WTC11 (cell line): ENCODE results near the gene PRKAG2.

ENCODE experiments used
- ATF2 ChIP-seq: sonication (generic); formaldehyde crosslinking; IDR thresholded peaks from 2 replicates; pipeline ENCODE4 v1.8.1; 2022; ENCODE audit warnings: low read depth, missing genetic modification reagents, borderline replicate concordance
- ATF6 ChIP-seq: sonication (generic); formaldehyde crosslinking; IDR thresholded peaks from 2 replicates; pipeline ENCODE4 v1.8.1; 2023; ENCODE audit warnings: mild to moderate bottlenecking, missing genetic modification reagents
- CTCF ChIP-seq: fragments of 200-600 bp; IDR thresholded peaks from 2 replicates; pipeline ENCODE4 v1.8.0; 2022; ENCODE audit warnings: antibody characterized with exemption
- EMX1 ChIP-seq: fragments of 250-450 bp; sonication (Bioruptor Pico); IDR thresholded peaks from 2 replicates; pipeline ENCODE4 v1.8.0; 2021; ENCODE audit warnings: mild to moderate bottlenecking
- ETV6 ChIP-seq: sonication (generic); formaldehyde crosslinking; IDR thresholded peaks from 2 replicates; pipeline ENCODE4 v1.8.1; 2022; ENCODE audit warnings: mild to moderate bottlenecking, missing genetic modification reagents
- FOXJ3 ChIP-seq: sonication (generic); formaldehyde crosslinking; IDR thresholded peaks from 2 replicates; pipeline ENCODE4 v1.9.0; 2021; ENCODE audit warnings: missing genetic modification reagents, mild to moderate bottlenecking, borderline replicate concordance
- GTF2I ChIP-seq: fragments of 250-450 bp; sonication (Bioruptor Pico); conservative IDR thresholded peaks from 2 replicates; pipeline ENCODE4 v1.4.0; 2021; ENCODE audit warnings: mild to moderate bottlenecking
- MAX ChIP-seq: sonication (generic); formaldehyde crosslinking; IDR thresholded peaks from 2 replicates; pipeline ENCODE4 v1.8.0; 2022; ENCODE audit warnings: mild to moderate bottlenecking, missing genetic modification reagents
- OVOL2 ChIP-seq: fragments of 250-450 bp; sonication (Bioruptor Pico); IDR thresholded peaks from 2 replicates; pipeline ENCODE4 v1.9.0; 2021; ENCODE audit warnings: mild to moderate bottlenecking, borderline replicate concordance
- SMAD3 ChIP-seq: sonication (generic); formaldehyde crosslinking; IDR thresholded peaks from 2 replicates; pipeline ENCODE4 v1.8.0; 2022; ENCODE audit warnings: missing genetic modification reagents, mild to moderate bottlenecking, borderline replicate concordance
- TEAD4 ChIP-seq: sonication (generic); formaldehyde crosslinking; IDR thresholded peaks from 2 replicates; pipeline ENCODE4 v1.8.0; 2022; ENCODE audit warnings: mild to moderate bottlenecking, missing genetic modification reagents
- ZBTB21 ChIP-seq: sonication (generic); formaldehyde crosslinking; IDR thresholded peaks from 2 replicates; pipeline ENCODE4 v1.8.1; 2023; ENCODE audit warnings: mild to moderate bottlenecking, missing genetic modification reagents, borderline replicate concordance
- ZNF232 ChIP-seq: sonication (generic); formaldehyde crosslinking; IDR thresholded peaks from 2 replicates; pipeline ENCODE4 v1.8.0; 2022; ENCODE audit warnings: mild to moderate bottlenecking, missing genetic modification reagents

- no peak for TF ChIP-seq EMX1 (CRISPR knock-in tag)
- TF ChIP-seq CTCF: no peak
- no peak for TF ChIP-seq TEAD4 (CRISPR knock-in tag)
- no peak for TF ChIP-seq ETV6 (CRISPR knock-in tag)
- TF ChIP-seq OVOL2 (CRISPR knock-in tag): no peak
- TF ChIP-seq FOXJ3 (CRISPR knock-in tag): no peak
- no peak for TF ChIP-seq ATF6 (CRISPR knock-in tag)
- TF ChIP-seq ZBTB21 (CRISPR knock-in tag): no peak
- TF ChIP-seq ATF2 (CRISPR knock-in tag): no peak
- TF ChIP-seq ZNF232: no peak
- no peak for TF ChIP-seq SMAD3
- no peak for TF ChIP-seq MAX
- no peak for TF ChIP-seq GTF2I (CRISPR knock-in tag)
Measured at GRCh38 chr7:151540146-151540545, 336.8 kb downstream of the PRKAG2 start.
